C4-2B (cell line): ENCODE data around the gene TTK.

ENCODE experiments used
- CTCF ChIP-seq: fragments of 450-650 bp; conservative IDR thresholded peaks from 2 replicates; pipeline ENCODE4 v1.5.1; 2017; ENCODE audit warnings: mild to moderate bottlenecking
- ZFX ChIP-seq: fragments of 450-650 bp; IDR thresholded peaks from 2 replicates; pipeline ENCODE4 v1.6.1; 2017

GRCh38 chr6:80001337-80001736 is 3.1 kb upstream of the TTK start:
- no peak for TF ChIP-seq CTCF
- no peak for TF ChIP-seq ZFX
